HUDEP-2 (cell line): ENCODE results near the gene RNF111.
"Not testable (repeated sequence)": the region's sequence is repeated elsewhere in the genome, so short reads cannot be mapped to it uniquely, and the experiment has no call there.

Experiments used
- DNase-seq, 76 experiments: peaks; one replicate each; lab custom pipeline; 2025; ENCODE audit not compliant: unreplicated experiment in 76 of 76; lab: John Stamatoyannopoulos, UW

RNF111 gene

GRCh38 chr15:59052915-59053407 is 65.5 kb downstream of the RNF111 start:
- DNase-seq, result no peak

DNA sequence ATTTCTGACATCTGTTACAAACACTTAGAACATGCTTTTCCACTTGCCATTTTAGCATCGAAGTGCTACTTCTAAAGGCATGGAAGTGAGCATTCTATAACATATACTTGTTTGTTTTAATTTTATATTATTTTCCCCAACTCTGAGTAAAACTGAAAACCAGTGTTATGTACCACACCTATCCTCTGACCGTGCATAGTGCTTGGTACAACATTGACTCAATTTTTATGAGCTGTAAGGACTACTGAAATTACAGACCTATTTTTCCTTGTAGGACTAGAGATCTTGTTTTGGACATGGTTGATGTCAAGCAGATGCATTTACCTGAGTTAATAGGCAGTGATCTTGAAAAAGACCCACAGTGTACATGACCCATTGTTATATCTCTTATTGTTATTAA is 66.0 kb downstream of the RNF111 start:
- no peak for DNase-seq

DNA sequence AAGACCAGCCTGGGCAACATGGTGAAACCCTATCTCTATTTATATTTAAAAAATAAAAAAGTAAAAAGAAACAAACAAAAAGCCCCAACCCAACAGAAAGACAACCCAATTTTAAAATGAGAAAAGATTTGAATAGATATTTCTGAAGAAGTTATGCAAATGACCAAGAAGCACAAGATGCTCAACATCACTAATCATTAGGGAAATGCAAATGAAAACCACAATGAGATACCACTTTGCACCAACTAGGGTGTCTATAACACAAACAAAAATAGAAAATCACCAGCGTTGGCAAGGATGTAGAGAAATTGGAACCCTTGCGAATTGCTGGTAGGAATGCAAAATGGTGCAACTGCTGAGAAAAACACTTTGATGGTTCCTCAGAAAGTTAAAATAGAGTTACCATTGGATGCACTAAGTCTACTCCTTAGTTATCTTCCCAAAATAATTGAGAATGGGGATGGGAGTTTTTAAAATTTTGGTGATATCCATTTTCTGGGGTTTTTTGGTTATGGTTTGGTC is 71.7 kb downstream of the RNF111 start:
- no peak for DNase-seq

- DNase-seq, result no peak
Observed at GRCh38 chr15:59060348-59060747, 72.9 kb downstream of the RNF111 start.

GRCh38 chr15:59063042-59063441 is 75.6 kb downstream of the RNF111 start:
- no peak for DNase-seq

DNA sequence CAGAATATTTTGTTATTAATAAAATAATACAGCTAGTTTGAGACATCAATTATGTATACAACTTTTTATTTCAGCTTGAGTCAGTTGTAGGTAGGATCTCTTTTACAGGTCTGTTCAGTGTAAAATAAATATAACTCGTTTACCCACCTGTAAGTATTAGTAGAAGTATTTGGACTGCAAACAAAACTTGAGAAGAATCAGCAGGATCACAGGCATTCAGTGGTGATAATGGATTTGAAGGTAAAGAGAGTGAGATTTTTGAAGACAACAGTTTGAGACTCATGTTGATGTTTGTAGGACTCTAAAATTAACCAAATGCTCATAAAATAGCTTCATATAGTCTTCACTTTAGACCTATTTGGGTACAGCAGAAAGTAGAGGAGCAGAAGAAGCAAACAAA is 82.0 kb downstream of the RNF111 start:
- DNase-seq, result no peak

DNA sequence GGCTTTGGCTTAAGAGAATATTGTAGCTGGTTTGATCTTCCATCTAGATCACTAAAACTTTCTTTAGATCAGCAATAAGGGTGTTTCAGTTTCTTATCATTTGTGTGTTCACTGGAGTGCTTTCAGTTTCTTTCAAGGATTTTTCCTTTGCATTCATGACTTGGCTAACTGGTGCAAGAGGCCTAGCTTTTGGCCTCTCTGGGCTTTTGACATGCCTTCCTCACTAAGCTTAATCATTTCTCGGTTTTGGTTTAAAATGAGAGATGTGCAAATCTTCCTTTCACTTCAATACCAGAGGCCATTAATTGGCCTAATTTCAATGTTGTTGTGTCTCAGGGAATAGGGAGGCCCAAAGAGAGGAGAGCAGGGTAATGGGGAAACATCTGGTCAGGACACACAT is 87.1 kb downstream of the RNF111 start:
- no peak for DNase-seq

GRCh38 chr15:59087731-59088130 is 100.3 kb downstream of the RNF111 start:
- no peak for DNase-seq

DNA sequence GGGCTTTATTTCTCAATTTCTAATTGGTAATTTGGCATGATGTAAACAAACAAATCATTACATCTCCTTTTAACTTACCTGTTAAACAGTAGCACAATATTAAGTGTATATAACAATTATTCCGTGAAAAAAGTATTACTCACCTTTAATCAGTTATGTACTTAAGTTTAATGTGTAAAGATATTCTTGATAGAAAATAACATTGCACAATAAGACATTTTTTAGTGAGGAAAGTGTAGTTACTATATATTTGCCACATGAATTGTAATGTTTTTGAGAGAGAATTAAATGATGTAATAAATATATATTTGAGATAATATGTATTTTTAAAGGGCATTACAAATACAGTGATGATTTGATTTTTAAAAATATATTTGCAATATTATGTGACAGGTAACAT is 106.6 kb downstream of the RNF111 start:
- DNase-seq, result no peak

DNA sequence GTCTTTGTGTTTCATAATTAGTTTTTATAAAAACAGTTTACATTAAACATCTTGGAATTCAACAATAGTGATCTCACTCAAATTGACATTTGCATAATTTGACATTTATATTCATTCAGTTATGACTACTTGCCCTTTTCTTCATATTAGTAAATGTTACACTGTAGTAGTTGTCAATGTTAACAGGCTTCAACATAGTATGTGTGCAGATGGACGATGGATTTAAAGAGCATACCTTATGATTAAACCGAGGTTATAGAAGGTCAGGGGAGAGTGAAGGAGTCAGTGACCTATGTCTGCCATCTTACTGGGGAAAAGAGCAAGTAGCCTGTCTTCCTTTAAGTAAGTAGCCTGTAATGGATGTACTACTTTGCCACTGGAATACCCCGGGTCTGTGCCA is 109.0 kb downstream of the RNF111 start:
- no peak for DNase-seq

GRCh38 chr15:59099162-59099685 is 111.8 kb downstream of the RNF111 start:
- no peak for DNase-seq

GRCh38 chr15:59104602-59104911 is 117.1 kb downstream of the RNF111 start:
- peak in 5 of 76 experiments; percentile 20 to 60 (median 46) for DNase-seq

DNA sequence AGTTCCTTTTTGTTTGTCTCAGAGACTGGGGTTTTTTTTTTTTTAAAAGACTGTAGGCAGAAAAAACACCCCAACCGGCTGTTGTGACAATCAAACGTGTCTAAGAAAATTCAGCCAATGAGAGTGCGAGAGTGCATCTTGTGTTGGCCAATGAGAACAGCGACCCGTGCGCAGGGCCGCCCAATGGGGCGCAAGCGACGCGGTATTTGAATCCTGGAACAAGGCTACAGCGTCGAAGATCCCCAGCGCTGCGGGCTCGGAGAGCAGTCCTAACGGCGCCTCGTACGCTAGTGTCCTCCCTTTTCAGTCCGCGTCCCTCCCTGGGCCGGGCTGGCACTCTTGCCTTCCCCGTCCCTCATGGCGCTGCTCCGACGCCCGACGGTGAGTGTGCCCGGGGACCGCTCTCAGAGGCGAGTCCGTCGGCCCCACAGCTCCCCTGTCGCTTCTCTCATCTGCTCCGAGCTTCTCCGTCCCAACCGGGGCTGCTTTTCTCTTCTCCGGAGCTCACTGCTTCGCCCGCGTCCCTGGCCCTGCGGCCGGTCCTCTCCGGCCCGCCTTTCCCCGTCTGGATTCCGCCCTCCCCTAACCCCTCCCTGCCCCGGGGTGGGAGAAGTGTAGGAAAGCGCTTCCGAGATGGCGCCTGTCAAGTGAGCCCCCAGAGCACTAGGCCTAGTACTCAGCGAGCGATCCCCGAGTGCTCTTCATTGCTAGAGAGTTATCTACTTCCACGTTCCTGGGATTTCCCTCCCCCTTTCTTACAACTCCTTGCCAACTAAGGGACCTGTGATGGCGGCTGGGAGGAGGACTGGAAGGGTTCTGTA is 117.7 kb downstream of the RNF111 start, which contains the start of gene CCNB2:
CCNB2 (plus strand) TSS at position 235 of the 821 bp plus-strand sequence; CDS start at position 358, 123 bp downstream.
- peak in 74 of 76 experiments; percentile 40 to 94 (median 80) for DNase-seq

GRCh38 chr15:59105854-59106253 is 118.4 kb downstream of the RNF111 start:
- peak in 1 of 76 experiments; percentile 13 for DNase-seq

GRCh38 chr15:59111251-59111650 is 123.8 kb downstream of the RNF111 start:
- DNase-seq, result peak in 69 of 76 experiments; percentile 2 to 89 (median 41)

GRCh38 chr15:59115047-59115446 is 127.6 kb downstream of the RNF111 start:
- DNase-seq, result no peak

- DNase-seq, result no peak
Observed at GRCh38 chr15:59116141-59116540, 128.7 kb downstream of the RNF111 start.

- DNase-seq, result no peak
Observed at GRCh38 chr15:59116771-59117170, 129.3 kb downstream of the RNF111 start.

DNA sequence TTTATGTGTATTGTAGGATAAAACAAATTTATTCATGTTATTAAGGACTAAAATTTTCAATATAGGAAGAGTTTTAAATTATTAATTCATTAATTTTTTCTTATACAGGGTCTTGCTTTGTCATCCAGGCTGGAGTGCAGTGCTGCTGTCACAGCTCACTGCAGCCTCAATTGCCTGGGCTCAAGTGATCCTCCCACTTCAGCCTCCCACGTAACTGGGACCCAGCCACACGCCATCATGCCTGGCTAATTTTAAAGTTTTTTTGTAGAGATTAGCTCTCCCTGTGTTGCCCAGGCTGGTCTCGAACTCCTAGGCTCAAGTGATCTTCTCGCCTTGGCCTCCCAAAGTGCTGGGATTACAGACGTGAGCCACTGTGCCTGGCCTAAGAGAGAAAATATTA is 132.2 kb downstream of the RNF111 start:
- DNase-seq, result no peak

DNA sequence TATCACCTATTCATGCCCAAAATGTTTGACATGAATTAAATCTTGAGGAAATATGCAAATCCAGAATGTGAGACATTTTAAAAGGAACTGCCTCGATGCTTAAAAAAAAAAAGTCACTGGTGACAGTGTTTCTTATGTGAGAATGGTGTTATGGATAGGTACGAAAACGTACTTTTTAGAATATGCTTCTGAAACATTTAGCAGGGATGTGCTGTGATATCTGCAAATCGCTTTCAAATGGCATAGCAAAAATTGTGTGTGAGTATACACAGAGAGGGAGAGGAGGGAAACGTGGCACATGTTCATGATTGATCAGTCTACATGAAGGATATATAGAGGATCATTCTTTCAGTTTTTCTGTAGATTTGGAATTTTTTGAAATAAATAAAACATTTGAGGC is 133.5 kb downstream of the RNF111 start:
- no peak for DNase-seq

DNA sequence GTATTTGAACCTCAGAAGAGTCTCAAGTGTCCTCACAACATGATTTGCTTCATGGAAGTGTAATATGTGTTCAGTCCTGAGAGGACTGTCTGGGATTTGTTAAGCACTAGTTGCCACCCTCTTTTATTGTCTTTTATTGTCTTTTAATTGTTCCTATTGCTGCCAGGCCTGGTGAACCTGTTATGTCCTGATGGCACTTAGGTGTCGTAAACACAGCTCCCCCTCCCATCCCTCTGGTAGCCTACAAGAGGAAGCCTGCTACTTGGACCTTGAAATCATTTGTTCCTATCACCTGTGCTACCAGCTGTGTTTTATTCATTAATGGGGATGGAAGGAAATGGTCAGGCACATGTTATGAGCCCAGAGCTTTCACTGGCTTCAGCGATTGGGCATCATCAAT is 136.8 kb downstream of the RNF111 start:
- no peak for DNase-seq

DNA sequence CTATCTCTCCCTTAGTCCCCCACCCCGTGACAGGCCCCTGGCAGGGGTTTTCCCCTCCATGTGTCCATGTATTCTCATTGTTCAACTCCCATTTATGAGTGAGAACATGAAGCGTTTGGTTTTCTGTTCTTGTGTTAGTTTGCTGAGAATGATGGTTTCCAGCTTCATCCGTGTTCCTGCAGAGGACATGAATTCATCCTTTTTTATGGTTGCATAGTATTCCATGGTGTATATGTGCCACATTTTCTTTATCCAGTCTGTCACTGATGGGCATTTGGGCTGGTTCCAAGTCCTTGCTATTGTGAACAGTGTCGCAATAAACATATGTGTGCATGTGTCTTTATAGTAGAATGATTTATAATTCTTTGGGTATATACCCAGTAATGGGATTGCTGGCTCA is 138.2 kb downstream of the RNF111 start:
- not testable (repeated sequence) for DNase-seq
